GM19397 (cell line): Measurements from ENCODE around the gene NEK11.
A peak's percentile ranks its signal among the peaks of the same experiment; 100 is the strongest.
"Not testable (repeated sequence)": the region's sequence is repeated elsewhere in the genome, so short reads cannot be mapped to it uniquely, and the experiment has no call there.

Experiments used
- ATAC-seq: cut with Tn5 transposase; IDR thresholded peaks from one replicate; pipeline ENCODE4 v1.9.1; 2021; ENCODE audit warnings: mild to moderate bottlenecking, moderate library complexity; ENCODE audit not compliant: unreplicated experiment

Gene NEK11

DNA sequence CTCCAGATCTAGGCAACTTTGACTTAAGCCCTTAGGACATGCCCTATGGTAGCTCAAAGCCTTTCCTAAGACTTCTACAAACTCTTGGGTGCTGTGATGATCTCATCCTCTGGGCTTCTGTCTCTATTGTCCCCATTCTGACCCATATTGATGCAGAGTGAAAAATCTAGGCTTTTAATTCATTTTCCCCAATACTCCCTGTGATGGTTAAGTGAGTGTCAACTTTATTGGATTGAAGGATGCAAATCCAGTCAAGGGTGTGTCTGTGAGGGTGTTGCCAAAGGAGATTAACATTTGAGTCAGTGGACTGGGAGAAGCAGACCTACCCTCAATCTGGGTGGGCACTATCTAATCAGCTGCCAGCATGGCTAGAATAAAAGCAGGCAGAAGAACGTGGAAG is 257.6 kb downstream of the NEK11 start:
- ATAC-seq, result no peak

DNA sequence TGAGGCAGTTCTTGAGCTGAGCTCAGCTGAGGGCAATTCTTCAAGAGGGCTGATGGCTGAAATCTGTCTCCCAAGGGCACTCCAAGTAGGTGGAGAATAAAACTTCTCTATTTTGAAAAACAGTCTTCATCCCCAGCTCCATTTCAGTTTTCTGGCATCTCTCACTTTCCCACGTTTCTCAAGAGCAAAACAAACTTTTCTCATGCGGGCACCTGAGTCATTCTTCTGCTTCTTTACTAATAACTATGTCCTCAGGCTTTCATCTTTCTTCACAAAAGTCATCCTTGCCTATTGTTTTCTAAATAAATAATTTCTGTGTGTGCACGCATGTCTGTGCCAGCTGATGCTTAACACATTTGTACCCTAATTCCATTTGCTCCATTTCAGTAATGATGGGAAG is 258.8 kb downstream of the NEK11 start:
- ATAC-seq, result no peak

- no peak for ATAC-seq
Measured at GRCh38 chr3:131299836-131300235, 273.2 kb downstream of the NEK11 start.

- no peak for ATAC-seq
Measured at GRCh38 chr3:131303848-131304247, 277.2 kb downstream of the NEK11 start.

DNA sequence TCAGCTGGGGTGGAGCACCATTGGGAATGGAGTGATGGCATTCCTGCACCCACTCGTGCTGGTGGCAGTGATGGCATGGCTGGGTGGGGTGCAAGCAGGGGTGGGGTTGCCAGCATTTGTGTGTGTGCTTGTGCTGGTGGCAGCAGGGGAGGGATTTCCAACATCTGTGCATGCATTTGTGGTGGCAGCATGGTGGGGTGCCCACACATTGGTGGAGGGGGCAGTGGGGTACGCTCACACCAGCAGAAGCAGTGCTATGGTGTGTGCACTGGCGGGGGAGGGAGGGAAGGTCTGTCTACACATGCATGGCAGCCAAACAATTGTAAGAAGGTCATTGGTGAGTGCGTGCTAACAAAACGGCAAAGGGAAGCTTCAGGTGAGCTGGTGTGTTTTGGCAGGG is 278.2 kb downstream of the NEK11 start:
- ATAC-seq, result no peak

DNA sequence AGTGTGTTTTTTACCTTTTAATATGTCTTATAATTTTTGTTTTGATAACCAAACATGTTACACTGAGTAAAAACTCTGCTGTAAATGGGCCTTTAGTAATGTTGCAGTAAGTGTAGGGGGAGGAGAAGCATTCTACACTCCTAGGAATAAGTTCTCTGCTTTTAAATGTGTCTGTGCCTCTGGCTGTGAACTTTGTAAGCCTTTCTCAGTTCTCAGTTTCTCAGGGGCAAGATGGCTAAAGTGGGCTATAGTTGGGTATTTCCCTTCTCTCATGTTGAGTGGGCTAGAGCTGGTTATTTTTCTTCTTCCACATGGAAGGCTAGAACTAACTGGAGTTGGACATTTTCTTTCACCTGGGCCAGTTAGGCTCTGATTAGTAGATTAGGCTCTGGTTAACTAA is 279.6 kb downstream of the NEK11 start:
- no peak for ATAC-seq

- no peak for ATAC-seq
Measured at GRCh38 chr3:131314318-131314717, 287.6 kb downstream of the NEK11 start.

DNA sequence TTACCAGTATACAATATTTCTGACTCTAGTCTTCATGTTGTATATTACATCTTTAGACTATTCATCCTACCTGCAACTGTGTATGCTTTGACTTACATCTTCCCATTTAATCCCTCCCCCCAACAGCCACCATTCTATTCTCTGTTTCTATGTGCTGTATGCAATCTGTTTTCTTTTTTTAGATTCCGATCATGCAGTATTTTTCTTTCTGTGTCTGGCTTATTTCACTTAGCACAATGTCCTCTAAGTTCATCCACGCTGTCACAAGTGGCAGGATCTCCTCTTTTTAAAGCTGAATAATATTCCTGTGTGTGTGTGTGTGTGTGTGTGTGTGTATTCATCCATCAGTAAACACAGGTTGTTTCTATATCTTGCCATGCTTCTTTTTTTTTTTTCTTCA is 288.5 kb downstream of the NEK11 start:
- no peak for ATAC-seq

DNA sequence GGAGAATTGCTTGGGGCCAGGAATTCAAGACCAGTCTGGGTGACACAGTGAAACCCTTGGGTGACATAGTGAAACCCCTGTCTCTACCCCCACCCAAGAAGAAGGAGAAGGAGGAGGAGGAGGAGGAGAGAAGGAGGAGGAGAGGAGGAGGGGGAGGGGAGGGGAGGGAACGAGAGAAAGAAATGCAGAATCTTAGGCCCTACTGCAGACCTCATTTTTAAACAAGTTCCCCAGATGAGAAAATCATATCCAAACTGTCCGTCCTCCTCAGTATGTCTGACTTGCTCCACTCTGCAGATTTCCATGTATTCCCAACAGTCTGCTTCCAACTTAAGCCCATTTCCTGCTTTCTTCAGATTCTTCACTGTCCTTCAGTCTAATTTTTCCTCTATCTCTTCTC is 291.0 kb downstream of the NEK11 start:
- no peak for ATAC-seq

- no peak for ATAC-seq
Measured at GRCh38 chr3:131323014-131323413, 296.3 kb downstream of the NEK11 start.

- ATAC-seq, result no peak
Measured at GRCh38 chr3:131323792-131324191, 297.1 kb downstream of the NEK11 start.

DNA sequence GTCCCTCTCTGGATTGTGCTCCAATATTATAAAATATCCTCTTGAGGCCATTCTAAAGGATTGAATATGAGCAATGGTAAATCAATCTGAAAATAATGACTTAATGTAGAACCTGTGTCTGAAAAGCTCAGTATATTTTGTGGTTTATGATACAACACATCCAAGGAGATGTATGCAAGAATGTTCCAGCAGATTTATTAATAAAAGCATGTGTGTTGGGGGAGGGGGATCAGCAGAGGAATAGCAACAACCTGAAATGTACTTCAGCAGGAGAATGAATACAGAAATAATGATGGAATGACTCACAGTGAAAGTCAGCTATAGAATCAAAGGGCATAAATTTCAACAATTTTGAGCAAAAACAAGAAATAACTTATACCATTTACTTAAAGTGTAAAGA is 298.2 kb downstream of the NEK11 start:
- no peak for ATAC-seq

DNA sequence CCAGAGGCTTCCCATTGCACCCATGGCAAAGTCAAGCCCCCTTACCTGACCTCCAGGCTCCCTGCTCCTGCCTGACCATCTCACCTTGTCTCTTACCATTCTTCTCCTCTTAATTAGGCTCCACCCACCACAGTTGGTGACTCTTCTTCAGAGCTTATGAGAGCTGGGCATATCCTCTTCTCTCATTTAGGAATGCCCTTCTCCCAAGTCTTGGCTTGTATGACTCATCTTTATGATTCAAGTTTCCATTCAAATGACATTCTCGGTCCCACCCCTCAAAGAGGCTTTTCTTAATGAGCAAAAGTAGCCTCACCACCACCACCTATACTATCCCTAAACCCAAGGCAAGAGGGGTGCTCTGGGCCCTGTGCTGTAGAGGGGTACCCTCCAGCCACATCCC is 299.6 kb downstream of the NEK11 start:
- ATAC-seq, result no peak

GRCh38 chr3:131328721-131329120 is 302.0 kb downstream of the NEK11 start:
- no peak for ATAC-seq

- peak; percentile 55 for ATAC-seq
Measured at GRCh38 chr3:131329774-131330173, 303.1 kb downstream of the NEK11 start.

DNA sequence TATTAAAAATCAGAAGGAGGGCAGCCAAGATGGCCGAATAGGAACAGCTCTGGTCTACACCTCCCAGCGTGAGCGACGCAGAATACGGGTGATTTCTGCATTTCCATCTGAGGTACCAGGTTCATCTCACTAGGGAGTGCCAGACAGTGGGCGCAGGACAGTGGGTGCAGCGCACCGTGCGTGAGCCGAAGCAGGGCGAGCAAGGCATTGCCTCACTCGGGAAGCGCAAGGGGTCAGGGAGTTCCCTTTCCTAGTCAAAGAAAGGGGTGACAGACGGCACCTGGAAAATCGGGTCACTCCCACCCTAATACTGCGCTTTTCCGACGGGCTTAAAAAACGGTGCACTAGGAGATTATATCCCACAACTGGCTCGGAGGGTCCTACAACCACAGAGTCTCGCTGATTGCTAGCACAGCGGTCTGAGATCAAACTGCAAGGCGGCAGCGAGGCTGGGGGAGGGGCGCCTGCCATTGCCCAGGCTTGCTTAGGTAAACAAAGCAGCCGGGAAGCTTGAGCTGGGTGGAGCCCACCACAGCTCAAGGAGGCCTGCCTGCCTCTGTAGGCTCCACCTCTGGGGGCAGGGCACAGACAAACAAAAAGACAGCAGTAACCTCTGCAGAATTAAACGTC is 304.9 kb downstream of the NEK11 start:
- not testable (repeated sequence) for ATAC-seq

GRCh38 chr3:131338948-131339640 is 312.4 kb downstream of the NEK11 start:
- no peak for ATAC-seq

DNA sequence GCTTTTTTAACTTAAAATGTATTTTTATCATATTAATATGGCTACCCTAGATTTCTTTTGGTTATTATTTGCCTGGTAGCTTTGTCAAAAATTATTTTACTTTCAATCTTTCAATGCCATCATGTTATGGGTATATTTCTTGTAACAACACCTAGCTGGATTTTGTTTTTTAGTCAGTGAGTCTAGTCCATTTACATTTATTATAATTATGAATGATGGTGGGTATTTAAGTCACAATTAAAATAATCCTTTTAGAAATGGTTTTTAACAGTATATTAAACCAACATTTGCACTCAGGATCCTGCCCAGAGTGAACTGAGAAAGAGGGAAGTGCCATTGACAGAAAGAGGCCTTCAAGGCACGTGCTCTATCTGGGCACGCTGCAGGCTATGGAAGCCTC is 315.1 kb downstream of the NEK11 start:
- ATAC-seq, result no peak

- no peak for ATAC-seq
Measured at GRCh38 chr3:131348911-131349310, 322.2 kb downstream of the NEK11 start.

GRCh38 chr3:131349454-131349853 is 322.8 kb downstream of the NEK11 start:
- no peak for ATAC-seq

GRCh38 chr3:131349946-131350347 is 323.3 kb downstream of the NEK11 start:
- ATAC-seq, result no peak

GRCh38 chr3:131350506-131350905 is 323.8 kb downstream of the NEK11 start:
- ATAC-seq, result no peak
